SK-N-SH (cell line): Measurements from ENCODE around the gene PLAGL2. TPM values are rescaled to one million over a fixed set of nuclear protein-coding genes. Genes with fewer than 3 reads are reported as not detected.

ENCODE experiments used
- CTCF ChIA-PET: fragments of 300-600, 350-600 bp; formaldehyde crosslinking; extraction: SDS; loops from one replicate; lab custom pipeline; 2021; lab: Yijun Ruan, JAX
- POLR2A ChIA-PET: fragments of 350-600 bp; sonication (Branson Sonifier 250); formaldehyde crosslinking; extraction: SDS; loops from one replicate; lab custom pipeline; 2020; ENCODE audit warnings: antibody characterized with exemption, inconsistent platforms; lab: Yijun Ruan, JAX
- DNase-seq: peaks from one replicate; pipeline ENCODE4 v3.0.0; 2012
- H2AFZ ChIP-seq: fragments of 200-600 bp; sonication (generic); 2 replicates; pipeline ENCODE4 v1.8.1; 2016; ENCODE audit warnings: antibody characterized with exemption, mild to moderate bottlenecking, low read depth
- H3F3A ChIP-seq: fragments of 200-600 bp; sonication (generic); replicated peaks from 2 replicates; pipeline ENCODE3; 2016; ENCODE audit warnings: antibody characterized with exemption, mild to moderate bottlenecking; ENCODE audit not compliant: insufficient read depth
- H3K27ac ChIP-seq, 2 experiments: fragments of 200-500 bp in 1 of 2; fragments of 200-600 bp in 1 of 2; sonication (Bioruptor generic) in 1 of 2; sonication (generic), shearing (Covaris generic) in 1 of 2; 2 replicates each; pipeline versions ENCODE4 v1.5.1 to v1.6.1; 2014 to 2016; ENCODE audit warnings: low read depth in 2 of 2, inconsistent platforms in 1 of 2, low read length in 1 of 2, mild to moderate bottlenecking in 1 of 2, mixed read lengths in 1 of 2
- H3K27me3 ChIP-seq: fragments of 200-600 bp; sonication (generic), shearing (Covaris generic); 2 replicates; pipeline ENCODE4 v1.6.1; 2016; ENCODE audit warnings: mixed run types; ENCODE audit not compliant: insufficient read depth
- H3K36me3 ChIP-seq, 2 experiments: fragments of 200-500 bp in 1 of 2; fragments of 200-600 bp in 1 of 2; sonication (Bioruptor generic) in 1 of 2; sonication (generic) in 1 of 2; replicated peaks in 1 of 2; 2 replicates each; pipeline versions ENCODE3 to v1.5.1; 2014 to 2016; ENCODE audit warnings: low read length in 1 of 2, mild to moderate bottlenecking in 1 of 2; ENCODE audit not compliant: insufficient read depth in 2 of 2, control insufficient read depth in 1 of 2
- H3K4me1 ChIP-seq, 2 experiments: fragments of 200-500 bp in 1 of 2; fragments of 200-600 bp in 1 of 2; sonication (Bioruptor generic) in 1 of 2; sonication (generic), shearing (Covaris generic) in 1 of 2; 2 replicates each; pipeline versions ENCODE4 v1.5.1 to v1.6.1; 2014 to 2016; ENCODE audit warnings: low read depth in 1 of 2, low read length in 1 of 2, mixed run types in 1 of 2; ENCODE audit not compliant: insufficient read depth in 2 of 2, control insufficient read depth in 1 of 2
- H3K4me2 ChIP-seq: fragments of 200-600 bp; sonication (generic), shearing (Covaris generic); 2 replicates; pipeline ENCODE4 v1.6.1; 2017; ENCODE audit warnings: mixed run types
- H3K4me3 ChIP-seq, 2 experiments: fragments of 200-500 bp in 1 of 2; fragments of 200-600 bp in 1 of 2; sonication (Bioruptor generic) in 1 of 2; sonication (generic), shearing (Covaris generic) in 1 of 2; 2 replicates each; pipeline versions ENCODE4 v1.5.1 to v1.8.1; 2014 to 2016; ENCODE audit warnings: low read depth in 2 of 2, inconsistent platforms in 1 of 2, low read length in 1 of 2, mild to moderate bottlenecking in 1 of 2, mixed read lengths in 1 of 2, moderate library complexity in 1 of 2
- H3K79me2 ChIP-seq: fragments of 200-600 bp; sonication (generic); 2 replicates; pipeline ENCODE4 v1.8.1; 2017; ENCODE audit warnings: mild to moderate bottlenecking; ENCODE audit not compliant: insufficient read depth
- H3K9ac ChIP-seq: fragments of 200-600 bp; sonication (generic); 2 replicates; pipeline ENCODE4 v1.6.1; 2017; ENCODE audit warnings: mixed run types
- H3K9me2 ChIP-seq: fragments of 200-600 bp; sonication (generic); 2 replicates; pipeline ENCODE4 v1.6.1; 2017; ENCODE audit warnings: mixed run types
- H3K9me3 ChIP-seq: fragments of 200-600 bp; sonication (generic); 2 replicates; pipeline ENCODE4 v1.6.1; 2017; ENCODE audit warnings: mixed run types, mild to moderate bottlenecking, moderate library complexity
- H4K20me1 ChIP-seq: fragments of 200-600 bp; sonication (generic); 2 replicates; pipeline ENCODE4 v1.6.1; 2017; ENCODE audit warnings: mild to moderate bottlenecking, mixed run types; ENCODE audit not compliant: insufficient read depth
- CHD2 ChIP-seq: fragments of 150-350 bp; IDR thresholded peaks from 2 replicates; pipeline ENCODE4 v1.6.1; 2018; ENCODE audit warnings: low read length; ENCODE audit not compliant: partially characterized antibody
- CTCF ChIP-seq: fragments of 200-600 bp; sonication (generic); IDR thresholded peaks from 2 replicates; pipeline ENCODE4 v1.6.1; 2017; ENCODE audit warnings: antibody characterized with exemption, mild to moderate bottlenecking, moderate library complexity
- EP300 ChIP-seq, 2 experiments: IDR thresholded peaks; 2 replicates each; pipeline versions ENCODE4 v1.4.0 to v1.6.1; 2012; ENCODE audit warnings: borderline replicate concordance in 1 of 2, low read depth in 1 of 2, low read length in 1 of 2
- FOSL2 ChIP-seq: IDR thresholded peaks from 2 replicates; pipeline ENCODE4 v1.4.0; 2012; ENCODE audit warnings: low read depth, mild to moderate bottlenecking, moderate library complexity, borderline replicate concordance
- FOXJ3 ChIP-seq: sonication (generic); formaldehyde crosslinking; IDR thresholded peaks from 2 replicates; pipeline ENCODE4 v1.5.1; 2020; ENCODE audit warnings: mild to moderate bottlenecking, missing genetic modification reagents
- GATA2 ChIP-seq: sonication (generic); formaldehyde crosslinking; IDR thresholded peaks from 2 replicates; pipeline ENCODE4 v1.5.0; 2020; ENCODE audit warnings: mild to moderate bottlenecking, missing genetic modification reagents
- NFIC ChIP-seq: IDR thresholded peaks from 2 replicates; pipeline ENCODE4 v1.4.0; 2012; ENCODE audit warnings: borderline replicate concordance
- NRF1 ChIP-seq: IDR thresholded peaks from 2 replicates; pipeline ENCODE4 v1.6.1; 2012; ENCODE audit warnings: low read depth, mild to moderate bottlenecking, low read length
- POLR2AphosphoS5 ChIP-seq: IDR thresholded peaks from 2 replicates; pipeline ENCODE4 v1.6.1; 2012; ENCODE audit warnings: low read depth, low read length
- RAD21 ChIP-seq: IDR thresholded peaks from 2 replicates; pipeline ENCODE4 v1.6.1; 2012; ENCODE audit warnings: mild to moderate bottlenecking, low read length
- RCOR1 ChIP-seq: fragments of 150-350 bp; IDR thresholded peaks from 2 replicates; pipeline ENCODE4 v1.6.1; 2017; ENCODE audit warnings: antibody characterized with exemption, low read length
- RXRA ChIP-seq: IDR thresholded peaks from 2 replicates; pipeline ENCODE4 v1.4.0; 2012; ENCODE audit warnings: low read depth, mild to moderate bottlenecking, borderline replicate concordance
- SIN3A ChIP-seq: IDR thresholded peaks from 2 replicates; pipeline ENCODE4 v1.6.1; 2012; ENCODE audit warnings: low read depth, mild to moderate bottlenecking, low read length, moderate library complexity, borderline replicate concordance
- SMC3 ChIP-seq: IDR thresholded peaks from 2 replicates; pipeline ENCODE4 v1.6.1; 2012; ENCODE audit warnings: low read depth, low read length, improper control_type of control experiment
- TAF1 ChIP-seq: IDR thresholded peaks from 2 replicates; pipeline ENCODE4 v1.6.1; 2012; ENCODE audit warnings: low read depth, mild to moderate bottlenecking, low read length, moderate library complexity, borderline replicate concordance
- TCF12 ChIP-seq: IDR thresholded peaks from 2 replicates; pipeline ENCODE4 v1.4.0; 2012
- USF2 ChIP-seq: fragments of 150-350 bp; IDR thresholded peaks from 2 replicates; pipeline ENCODE4 v1.6.1; 2017; ENCODE audit warnings: antibody characterized with exemption, low read length, low read depth, borderline replicate concordance
- YY1 ChIP-seq: IDR thresholded peaks from 2 replicates; pipeline ENCODE4 v1.4.0; 2012; ENCODE audit warnings: low read depth, mild to moderate bottlenecking
- WGBS: methylation state at CpG from one replicate; pipeline ENCODE4 v1.1.6; 2017; ENCODE audit warnings: low lambda C conversion rate; 5-methylcytosine and 5-hydroxymethylcytosine counted together
- polyA plus RNA-seq, 3 experiments: library from polyadenylated mRNA; depleted of rRNA; stranded (reverse); fragments of >200 nt; gene quantifications; 2 replicates each; pipeline ENCODE4 v1.2.3, GENCODE V29; 2012

Gene PLAGL2
- polyA plus RNA-seq, 1 of the 3 experiments (the other 2 are of a cell fraction), result 4.0 TPM

- H3K4me1 ChIP-seq, result no peaks in the 10 kb centered on the region
- H3K36me3 ChIP-seq, result peaks cover 50 to 75% of the 10 kb centered on the region in 2 experiments
- no peak for DNase-seq
- H3K4me3 ChIP-seq, result no peak overlapping the region
- H3K9ac ChIP-seq, result no peak overlapping the region
- no peaks in the 10 kb centered on the region for H3K79me2 ChIP-seq
- H4K20me1 ChIP-seq, result 0 out of 2 replicates have a peak, but pooled peaks cover 4% of the 10 kb centered on the region
- POLR2A ChIA-PET, result no interaction called here
- no peaks in the 10 kb centered on the region for H3K9me2 ChIP-seq
- no peak for TF ChIP-seq FOXJ3
- TF ChIP-seq GATA2 (CRISPR knock-in tag), result no peak
- TF ChIP-seq NRF1, result no peak
- no peak for TF ChIP-seq TAF1
- TF ChIP-seq RCOR1, result no peak
- no peak for TF ChIP-seq SMC3
- TF ChIP-seq USF2, result no peak
- no peak for TF ChIP-seq TCF12
- no peak for TF ChIP-seq POLR2AphosphoS5
- TF ChIP-seq NFIC, result no peak
- no peak for TF ChIP-seq RXRA
- no peak for TF ChIP-seq CHD2
- no peak for TF ChIP-seq FOSL2
- no peak for TF ChIP-seq YY1
- no peak for TF ChIP-seq CTCF
- TF ChIP-seq SIN3A, result no peak
- TF ChIP-seq EP300 (IDR thresholded peaks at IDR 0.05; ENCODE audit: borderline replicate concordance in 1 of 2, low read depth in 1 of 2, low read length in 1 of 2), result no peak
- TF ChIP-seq RAD21, result no peak
- no peak overlapping the region for H2AFZ ChIP-seq
- peaks cover 8% of the 10 kb centered on the region for H3F3A ChIP-seq
- H3K4me2 ChIP-seq, result no peak overlapping the region
- WGBS, result 92% methylated on average over 7 of the region's 8 CpGs
- no peak overlapping the region for H3K27ac ChIP-seq
- H3K9me3 ChIP-seq, result no peaks in the 10 kb centered on the region
- no peaks in the 10 kb centered on the region for H3K27me3 ChIP-seq
- CTCF ChIA-PET, result interaction anchor here (1.1 kb wide), 1 partner anchor 10 kb away, joined by 4 read pairs; no protein-coding TSS in a partner anchor
Measured at GRCh38 chr20:32144898-32145662, 62.5 kb downstream of the PLAGL2 start.
